ENCODE data around the gene MIS18A. TPM values are rescaled to one million over a fixed set of nuclear protein-coding genes. Genes with fewer than 3 reads are reported as not detected.

The MIS18A gene
- total RNA-seq, 1 experiment from 2014 or later: 38.3 TPM

DNA sequence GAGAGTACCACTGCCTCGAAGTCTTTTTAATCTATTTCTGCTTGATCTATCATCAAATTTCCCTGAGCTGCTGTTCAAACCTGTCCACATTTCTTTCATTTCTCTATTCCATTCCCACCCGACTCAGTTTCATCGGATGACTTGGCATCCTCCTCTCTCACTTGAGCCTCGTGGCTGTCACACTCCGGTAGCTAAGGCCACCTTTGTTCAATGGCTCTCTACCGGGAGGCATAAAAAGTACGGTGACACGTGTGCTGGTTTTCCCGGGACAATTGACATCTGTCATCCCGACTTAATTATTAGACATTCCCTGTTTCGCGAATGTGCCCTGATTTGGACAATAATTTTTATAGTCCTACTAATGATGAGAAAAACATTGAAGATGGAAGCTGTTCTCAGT lies 22.6 kb downstream of the MIS18A start:
- DNase-seq (ENCODE audit: low spot score): no peak

DNA sequence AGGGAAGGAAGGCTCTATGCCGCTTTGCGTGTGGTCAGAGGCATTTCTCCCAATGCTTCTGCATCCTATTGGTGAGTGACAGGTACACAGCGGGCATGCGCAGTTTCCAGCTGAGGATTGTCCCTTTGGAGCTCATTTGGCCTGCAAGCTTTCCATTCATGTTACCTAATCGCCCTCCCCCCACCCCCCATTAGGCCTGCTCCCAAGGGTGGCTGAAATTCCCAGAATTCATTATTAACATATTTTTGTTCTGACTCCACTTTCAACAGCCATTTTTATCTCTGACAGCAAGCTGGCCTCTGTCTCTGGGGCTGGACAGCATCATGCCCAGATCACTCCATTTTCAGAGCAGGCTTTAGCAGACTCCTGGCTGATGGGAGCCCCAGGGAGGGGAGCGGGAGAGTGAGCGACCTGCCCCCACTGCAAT lies 25.6 kb downstream of the MIS18A start:
- DNase-seq (ENCODE audit: low spot score): no peak

DNA sequence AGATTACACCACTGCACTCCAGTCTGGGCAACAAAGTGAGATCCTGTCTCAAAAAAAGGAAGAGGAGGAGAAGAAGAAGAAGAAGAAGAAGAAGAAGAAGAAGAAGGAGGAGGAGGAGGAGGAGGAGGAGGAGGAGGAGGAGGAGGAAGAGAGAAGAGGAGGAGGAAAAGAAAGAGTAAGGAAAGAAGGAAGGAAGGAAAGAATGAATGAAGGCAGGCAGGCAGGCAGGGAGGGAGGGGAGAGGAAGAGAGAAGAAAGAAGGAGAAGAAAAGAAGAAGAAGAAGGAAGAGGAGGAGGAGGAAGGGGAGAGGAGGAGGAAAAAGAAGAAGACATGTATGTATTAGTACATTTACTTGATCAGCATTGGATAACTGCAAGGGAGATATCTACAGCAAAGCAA lies 26.7 kb downstream of the MIS18A start:
- DNase-seq (ENCODE audit: low spot score): no peak

DNA sequence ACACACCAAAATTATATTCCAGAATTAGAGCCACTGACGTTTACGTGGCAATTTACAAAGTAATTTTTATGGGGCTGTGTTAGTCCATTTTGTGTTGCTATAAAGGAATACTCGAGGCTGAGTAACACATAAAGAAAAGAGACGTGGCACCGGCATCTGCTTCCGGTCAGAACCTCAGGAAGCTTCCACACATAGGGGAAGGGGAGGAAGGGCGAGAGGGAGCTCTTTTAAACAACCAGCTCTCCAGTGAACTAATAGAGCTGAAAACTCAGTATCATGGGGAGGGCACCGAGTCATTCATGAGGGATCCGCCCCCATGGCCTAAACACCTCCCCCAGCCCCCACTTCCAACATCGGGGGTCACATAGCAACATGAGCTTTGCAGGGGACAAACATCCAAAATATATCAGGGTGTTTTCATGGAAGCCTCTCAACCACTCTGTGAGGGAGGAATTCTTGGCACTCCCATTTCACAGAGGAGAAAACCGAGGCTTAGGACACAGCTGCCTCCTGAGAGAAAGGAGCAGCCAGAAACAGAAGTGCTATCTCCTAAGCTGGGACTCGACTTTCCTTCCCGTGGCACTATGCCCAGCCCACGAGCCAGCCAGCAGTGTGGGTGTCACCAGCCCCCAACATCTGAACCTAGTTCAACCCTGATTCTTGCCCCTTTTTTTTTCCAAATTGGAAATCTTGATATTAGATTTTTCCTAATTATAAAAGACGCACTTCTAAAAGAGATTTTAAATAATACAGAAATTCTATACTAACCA lies 29.2 kb downstream of the MIS18A start:
- DNase-seq (ENCODE audit: low spot score): no peak

DNA sequence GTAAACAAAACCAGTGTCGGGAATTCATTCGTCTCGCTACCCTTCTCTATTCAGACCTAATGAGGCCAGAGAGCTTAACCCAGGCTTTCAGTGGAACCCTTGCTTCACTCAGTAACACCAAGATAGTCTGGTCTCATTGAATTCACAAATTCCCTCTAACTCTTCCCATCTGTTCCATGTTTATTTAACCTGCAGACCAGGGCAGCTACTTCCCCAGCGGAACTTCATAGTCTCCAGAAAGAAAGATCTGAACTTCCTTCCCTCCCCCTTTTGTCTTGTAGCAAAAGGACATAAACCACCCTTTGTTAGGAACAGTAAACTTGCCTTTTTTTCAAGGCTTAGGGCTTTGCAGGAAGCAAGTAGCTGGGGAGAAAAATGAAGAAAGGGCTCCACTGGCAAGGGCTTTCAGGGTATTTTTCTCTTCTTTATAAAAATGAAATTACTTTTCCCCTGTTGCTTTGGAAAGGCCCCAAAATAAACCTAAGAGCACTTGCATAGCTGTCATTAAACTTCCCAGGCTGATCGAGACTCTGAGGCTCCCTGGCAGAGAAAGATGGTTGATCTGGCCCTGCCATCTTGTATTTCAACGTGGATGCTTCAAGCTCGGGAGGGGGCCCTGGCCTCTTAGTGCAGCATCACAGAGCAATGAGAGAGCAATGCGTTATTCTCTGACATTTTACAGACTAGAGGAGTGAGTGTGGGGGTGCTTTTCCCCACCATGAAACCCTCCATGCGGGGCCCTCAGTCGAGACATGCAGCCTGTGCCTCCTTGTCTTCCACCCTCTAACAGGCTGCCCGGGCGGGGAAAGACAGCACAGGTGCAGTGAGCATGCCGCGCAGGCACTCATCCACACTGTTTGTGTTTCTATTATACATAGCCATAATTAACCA lies 30.0 kb downstream of the MIS18A start:
- DNase-seq (ENCODE audit: low spot score): no peak

DNA sequence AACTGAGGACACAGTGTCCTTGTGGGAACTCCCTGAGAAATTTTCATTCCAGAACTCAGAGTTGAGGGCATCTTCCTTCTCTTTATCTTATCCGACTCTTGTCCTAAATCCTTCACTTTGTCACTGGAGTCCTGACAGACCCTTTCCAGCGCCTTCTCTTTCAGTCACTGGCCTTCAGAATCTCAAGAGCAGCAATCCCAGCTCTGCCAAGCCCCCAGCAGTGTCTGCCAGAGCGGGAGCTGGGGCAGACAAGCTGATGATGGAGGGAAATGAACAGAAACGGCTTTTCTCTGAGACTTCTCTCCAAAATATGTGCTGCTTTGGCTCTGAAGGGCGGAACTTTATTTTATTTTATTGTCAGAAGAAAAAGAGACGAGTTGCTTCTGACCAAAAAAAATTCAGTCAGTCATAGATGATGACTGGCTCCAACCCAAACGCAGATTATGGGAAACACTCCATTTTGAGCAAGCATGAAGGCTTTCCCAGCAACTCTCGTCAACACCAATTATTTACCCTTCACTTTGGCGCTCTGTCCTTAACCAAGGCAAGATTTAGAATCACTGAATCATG lies 32.2 kb downstream of the MIS18A start:
- DNase-seq (ENCODE audit: low spot score): no peak

DNA sequence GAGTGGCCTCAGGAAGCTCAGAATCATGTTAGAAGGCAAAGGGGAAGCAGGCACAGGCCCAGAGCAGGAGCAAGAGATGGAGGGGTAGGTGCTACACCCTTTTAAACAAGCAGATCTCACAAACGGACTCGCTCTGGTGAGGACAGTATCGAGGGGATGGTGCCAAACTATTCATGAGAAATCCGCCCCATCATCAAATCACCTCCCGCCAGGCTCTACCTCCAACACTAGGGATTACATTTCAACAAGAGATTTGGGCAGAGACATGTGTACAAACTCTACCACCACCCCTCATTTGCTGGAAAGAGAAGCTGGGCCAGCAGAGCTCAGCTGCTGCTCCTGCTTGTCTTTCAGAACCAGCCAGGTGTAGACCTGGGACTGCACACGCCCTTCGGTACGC lies 32.9 kb downstream of the MIS18A start:
- DNase-seq (ENCODE audit: low spot score): no peak

DNA sequence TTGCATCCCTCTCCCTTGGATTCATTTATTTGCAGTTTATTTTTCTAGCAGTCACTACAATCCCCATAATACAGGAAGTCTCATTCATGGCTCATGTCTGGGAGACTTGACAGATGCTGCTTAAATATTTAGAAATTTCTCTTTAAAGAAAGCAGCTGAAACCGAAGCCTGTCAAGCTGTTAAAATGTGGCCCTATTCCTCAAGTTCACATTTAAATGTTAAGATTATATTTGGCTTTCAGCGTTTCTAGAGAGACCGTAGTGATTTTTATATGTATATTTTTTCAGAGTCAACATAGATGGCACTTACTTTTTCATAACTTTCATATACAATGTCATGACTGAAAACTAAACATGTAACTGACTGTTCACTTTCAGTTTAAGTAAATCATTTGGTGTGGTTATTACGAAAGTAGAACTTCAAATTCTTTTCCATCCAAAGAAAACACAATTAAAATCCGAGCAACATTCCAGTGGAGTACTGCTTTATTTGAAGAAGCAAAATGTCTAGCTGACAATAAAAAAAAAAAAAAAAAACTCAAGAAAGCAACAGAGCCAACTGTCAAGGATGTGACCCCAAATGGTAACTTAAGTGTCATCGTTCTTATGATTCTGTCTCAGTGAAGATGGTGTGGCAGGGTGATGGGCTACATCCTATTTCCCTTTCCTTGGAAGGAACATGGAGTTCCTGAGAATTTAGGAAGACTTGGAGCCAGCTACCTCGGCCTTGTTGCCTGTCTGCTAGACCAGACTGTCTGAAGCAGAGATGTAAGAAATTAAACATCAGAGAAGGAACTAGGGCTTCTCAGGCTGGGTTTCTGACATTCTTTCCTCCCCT lies 37.8 kb downstream of the MIS18A start:
- DNase-seq (ENCODE audit: low spot score): no peak

DNA sequence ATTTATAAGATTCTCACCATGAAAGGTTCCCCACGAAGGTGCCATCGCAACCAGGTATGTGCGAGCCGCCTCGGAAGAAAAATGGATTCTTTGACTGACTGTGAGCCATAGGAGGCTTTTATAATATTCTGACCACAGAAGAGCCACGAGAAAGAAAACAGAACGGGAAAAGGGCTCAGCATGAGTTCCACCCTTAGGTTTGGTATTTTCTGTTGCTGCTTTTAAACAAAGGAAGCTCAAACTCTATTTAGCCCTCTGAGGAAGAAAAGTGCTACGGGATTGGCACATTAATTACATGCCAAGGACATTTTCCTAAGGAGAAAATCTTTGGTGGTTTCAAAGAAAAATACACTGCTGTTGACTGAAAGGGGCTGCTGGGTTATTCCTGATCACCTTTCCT lies 39.3 kb downstream of the MIS18A start:
- DNase-seq (ENCODE audit: low spot score): no peak

DNA sequence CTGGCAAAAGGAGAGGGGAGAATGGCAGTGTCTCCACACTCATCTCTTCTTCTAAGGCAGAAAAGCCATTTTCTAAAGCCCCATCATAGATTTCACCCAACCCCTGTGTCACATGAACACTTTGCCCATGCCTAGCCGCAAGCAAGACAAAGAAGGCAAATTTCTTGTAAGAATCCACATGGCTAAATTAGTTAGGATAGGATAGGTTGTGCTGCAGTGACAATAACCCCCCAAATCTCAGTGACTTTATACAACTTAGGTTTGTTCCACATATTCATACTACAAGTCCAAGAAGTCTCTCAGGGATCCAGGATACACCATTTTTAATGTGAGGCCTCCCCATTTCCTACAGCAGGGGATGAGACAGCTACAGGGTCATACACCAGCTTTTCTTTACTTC lies 40.8 kb downstream of the MIS18A start:
- DNase-seq (ENCODE audit: low spot score): no peak

DNA sequence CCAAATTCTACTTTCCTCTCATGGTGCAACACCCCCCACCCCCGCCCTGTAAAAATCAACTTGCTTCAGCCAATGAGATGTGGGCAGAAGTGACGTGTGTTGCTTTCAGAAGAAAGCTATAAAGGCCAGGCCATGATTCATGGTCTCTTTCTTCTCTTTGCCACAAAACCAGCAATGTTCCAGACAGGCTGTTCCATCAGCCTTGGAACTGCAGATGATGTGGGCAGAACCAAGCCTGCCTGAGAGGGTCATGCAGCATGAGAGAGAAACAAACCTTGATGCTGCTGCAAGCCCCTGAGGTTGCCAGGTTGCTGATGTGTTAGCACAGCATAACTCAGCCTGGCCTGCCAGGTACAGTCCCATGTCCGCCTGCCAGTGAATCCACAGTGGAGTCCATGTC lies 41.8 kb downstream of the MIS18A start:
- DNase-seq (ENCODE audit: low spot score): no peak

DNA sequence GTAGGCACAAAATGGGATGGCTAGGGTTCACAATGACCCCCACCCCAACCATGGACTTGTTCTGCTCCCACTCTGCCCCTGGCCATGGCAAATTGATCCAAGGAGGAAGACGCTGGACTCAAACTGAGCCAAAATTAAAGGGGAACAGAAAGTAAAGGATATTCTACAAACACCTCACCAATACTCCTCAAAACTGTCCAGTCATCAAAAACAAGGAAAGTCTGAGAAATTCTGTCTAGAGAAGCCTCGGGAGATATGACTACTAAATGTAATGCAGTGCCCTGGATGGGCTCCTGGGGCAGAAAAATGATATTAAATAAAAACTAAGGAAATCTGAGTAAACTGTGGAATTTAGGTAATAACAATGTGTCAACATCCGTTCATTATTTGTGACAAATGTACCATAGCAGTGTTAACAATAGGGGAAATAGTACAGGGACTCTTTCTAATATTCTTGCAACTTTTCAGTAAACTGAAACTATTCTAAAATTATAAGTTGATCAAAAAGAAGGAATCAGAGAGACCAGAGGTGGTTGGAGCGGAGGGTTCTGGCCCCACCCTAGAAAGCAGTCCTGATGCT lies 45.0 kb downstream of the MIS18A start:
- no peak for DNase-seq (ENCODE audit: low spot score)

DNA sequence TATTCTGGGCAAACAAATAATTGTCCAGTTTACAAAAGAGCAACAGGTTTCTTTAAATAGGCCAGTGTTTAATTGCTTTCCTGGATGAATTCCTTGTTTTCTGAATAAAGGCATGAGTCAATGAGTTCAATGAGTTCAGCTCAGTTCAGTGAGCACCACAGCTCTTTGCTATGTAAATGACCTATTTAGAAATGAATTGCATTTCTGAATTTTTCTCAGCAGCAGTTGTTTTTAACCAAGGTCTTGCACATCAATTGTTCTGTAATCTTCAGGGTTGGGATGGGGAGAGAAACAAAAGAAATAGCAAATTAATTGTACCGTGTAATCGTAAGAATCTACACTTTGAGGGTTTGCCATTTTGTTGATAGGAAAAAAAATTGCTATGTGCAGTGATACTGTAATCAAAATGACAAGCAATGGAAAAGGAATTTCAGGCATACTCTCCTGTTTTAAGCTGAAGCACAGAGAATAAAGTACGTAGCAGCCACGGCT lies 45.7 kb downstream of the MIS18A start:
- no peak for DNase-seq (ENCODE audit: low spot score)

DNA sequence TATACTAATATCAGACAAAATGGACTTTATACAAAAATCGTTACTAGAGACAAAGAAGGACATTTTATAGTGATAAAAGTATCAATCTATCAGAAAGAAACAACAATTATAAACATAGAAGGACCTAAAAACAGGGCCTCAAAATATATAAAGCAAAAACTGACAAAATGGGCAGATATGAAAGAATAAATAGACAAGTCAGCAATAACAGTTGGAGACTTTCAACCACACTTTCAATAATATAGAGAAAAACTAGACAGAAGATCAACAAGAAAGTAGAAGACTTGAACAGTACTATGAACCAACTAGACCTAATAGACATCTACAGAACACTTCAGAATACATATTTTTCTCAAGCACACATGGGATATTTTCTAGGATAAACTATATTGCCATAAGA lies 52.4 kb downstream of the MIS18A start:
- no peak for DNase-seq (ENCODE audit: low spot score)

Other genes starting within 250 kb of the MIS18A start
- not detected in 2 replicates for gene MRAP, start 19.8 kb upstream of the MIS18A start, total RNA-seq (2014; rRNA removed; shearing (Covaris generic))
- gene URB1, start 114.0 kb upstream of the MIS18A start, total RNA-seq (2014; rRNA removed; shearing (Covaris generic)): 7.3 and 9.8 TPM in 2 replicates
- 3.8 and 7.9 TPM in 2 replicates for gene EVA1C, start 133.7 kb upstream of the MIS18A start, total RNA-seq (2014; rRNA removed; shearing (Covaris generic))